NCI-H526 treated with DMSO at 0.1 percent for 48 hours (cell line): Measurements from ENCODE around the gene WDR31.
"Not testable (repeated sequence)": the region's sequence is repeated elsewhere in the genome, so short reads cannot be mapped to it uniquely, and the experiment has no call there.

Source experiments
- DNase-seq: peaks from one replicate; lab custom pipeline; 2025; lab: John Stamatoyannopoulos, UW

Gene WDR31

DNA sequence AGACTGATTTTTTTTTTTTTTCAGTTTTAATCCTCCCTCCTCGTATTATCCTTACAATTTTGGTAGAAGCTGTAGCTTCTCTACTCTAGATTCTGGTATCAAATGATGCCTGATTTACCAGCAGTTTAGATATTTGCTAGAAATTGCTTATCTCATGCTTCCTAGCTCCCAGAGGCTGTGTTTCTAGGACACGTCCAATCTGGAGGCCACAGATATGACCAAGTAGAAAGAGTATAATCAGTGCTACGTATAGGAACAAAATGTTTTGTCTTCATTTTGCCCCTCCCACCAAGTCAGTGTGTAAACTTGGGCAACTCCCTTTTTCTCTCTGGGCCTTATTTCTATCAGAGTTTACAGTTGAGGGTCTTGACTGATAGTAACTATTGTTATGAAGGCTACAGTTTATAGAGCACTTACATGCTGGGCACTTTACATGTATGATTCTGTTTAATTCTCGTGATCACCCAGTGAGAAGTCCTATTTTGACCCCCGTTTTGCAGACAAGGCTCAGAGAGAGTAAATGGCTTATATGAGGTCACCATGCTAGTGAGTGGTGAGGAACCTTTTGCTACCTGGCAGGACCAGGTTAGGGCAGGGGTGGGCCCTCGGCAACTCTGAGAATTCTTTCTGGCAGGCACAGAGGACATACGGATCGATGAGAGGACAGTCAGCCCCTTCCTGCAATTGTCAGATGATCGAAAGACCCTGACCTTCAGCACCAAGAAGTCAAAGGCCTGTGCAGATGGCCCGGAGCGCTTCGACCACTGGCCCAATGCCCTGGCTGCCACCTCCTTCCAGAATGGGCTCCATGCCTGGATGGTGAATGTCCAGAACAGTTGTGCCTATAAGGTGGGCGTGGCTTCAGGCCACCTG lies 29.1 kb upstream of the WDR31 start:
- DNase-seq = no peak

DNA sequence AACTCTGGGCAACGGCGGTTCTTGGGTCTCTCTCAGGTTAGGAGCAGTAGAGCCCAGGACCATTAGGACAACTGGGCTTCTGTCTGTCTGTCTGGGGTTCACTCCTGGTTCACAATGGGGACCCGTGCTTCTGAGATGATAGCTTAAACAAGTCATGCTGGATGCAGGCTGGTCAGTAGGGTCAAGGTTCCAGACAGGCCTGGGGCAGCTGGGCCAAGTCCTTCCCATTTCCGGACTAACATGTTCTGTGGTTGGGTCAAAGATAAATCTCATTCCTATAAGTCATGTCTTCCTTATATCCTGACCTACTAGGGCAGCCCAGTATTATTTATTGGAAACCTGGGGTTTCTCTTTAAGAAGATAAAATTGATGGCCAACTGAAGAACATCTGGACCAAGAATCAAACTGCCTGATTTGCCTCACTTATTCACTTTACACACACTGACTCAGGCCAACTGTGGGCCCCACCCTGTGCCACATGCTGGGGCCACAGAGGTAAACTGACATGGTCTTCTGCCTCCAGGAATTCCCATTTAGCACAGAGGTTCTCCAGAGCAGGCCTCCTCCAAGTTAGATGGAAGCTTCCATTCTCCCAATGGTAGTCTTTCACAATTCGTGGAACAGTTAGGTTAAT lies 28.4 kb upstream of the WDR31 start:
- no peak for DNase-seq

- DNase-seq = not testable (repeated sequence)
These were observed 25.6 kb upstream of the WDR31 start for GRCh38 chr9:113365652-113366051.

DNA sequence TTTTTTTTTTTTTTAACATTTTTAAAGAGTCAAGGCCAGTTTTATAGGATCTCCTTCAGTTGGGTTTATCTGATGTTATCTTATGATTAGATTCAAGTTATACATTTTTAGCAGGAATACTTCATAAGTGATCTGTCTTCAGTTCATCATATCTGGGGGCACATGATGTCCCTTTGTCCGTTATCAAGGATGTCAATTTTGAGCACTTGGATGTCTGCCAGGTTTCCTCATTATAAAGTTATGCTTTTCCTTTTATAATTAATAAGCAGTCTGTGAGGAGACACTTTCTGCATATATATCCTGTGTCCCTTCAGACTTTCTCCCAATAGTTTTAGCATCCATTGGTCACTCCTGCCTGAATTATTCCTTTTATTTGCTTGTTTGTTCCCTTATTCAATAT lies 24.9 kb upstream of the WDR31 start:
- DNase-seq = no peak

- DNase-seq = no peak
These were observed 23.3 kb upstream of the WDR31 start for GRCh38 chr9:113363336-113363735.

DNA sequence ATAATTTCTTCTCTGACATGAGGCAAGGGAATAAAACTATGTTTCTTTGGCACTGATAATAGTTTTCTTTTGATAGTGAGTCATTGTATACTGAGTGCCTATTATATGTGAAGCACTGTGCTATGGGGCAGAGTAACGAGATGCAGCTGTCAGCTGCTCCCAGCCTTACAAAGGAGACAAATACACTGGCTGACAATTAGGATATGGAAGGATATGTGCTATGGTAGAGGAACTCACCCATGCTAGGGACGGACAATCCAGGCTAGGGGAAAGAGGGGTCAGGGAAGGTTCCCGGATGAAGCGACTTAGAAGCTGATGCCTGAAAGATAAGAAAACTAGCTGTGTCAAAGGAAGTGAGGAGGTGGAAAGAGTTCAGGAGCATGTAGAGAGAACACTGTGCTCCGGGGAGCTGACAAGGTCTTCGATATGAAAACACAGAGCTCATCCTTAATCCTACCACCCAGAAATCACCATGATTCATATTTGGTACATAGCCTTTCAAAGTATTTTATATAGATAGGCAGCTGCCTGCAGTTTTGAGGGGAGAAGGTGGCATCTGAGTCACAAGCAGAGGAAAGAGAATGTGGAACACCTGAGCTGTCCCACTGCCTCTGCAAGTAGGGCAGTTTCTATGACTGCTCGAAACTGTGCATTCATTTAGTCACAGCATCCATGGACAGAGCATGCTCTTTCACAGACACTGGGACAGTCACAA lies 21.4 kb upstream of the WDR31 start:
- DNase-seq = no peak

GRCh38 chr9:113360242-113360842 lies 20.3 kb upstream of the WDR31 start:
- DNase-seq = no peak

- no peak for DNase-seq
These were observed 19.3 kb upstream of the WDR31 start for GRCh38 chr9:113359385-113359784.

DNA sequence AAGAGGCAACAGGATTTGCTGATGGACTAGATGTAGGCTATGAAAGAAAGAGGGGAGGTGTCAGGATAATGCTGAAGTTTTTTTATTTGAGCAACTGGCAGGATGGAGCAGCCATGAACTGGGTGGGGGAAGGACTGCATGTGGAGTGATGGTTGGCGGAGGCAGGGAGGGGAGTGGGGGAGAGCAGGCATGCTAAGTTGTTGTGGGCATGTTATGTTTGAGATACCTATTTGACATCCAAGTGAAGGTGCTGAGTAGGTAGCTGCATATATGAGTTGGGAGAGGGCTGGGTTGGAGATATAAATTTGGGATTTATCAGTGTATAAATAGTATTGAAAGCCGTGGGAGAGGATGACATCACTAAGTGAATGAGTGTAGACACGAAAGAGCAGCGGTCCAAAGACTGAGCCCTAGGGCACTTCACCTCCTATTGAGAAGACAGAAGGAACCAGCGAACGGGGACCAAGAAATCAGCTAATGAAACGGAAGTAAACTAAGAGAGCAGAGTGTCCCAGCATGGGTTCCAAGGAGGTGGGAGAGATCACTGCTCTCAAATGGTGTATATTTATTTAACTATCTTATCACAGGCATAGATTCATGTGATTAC lies 16.7 kb upstream of the WDR31 start:
- DNase-seq = no peak

DNA sequence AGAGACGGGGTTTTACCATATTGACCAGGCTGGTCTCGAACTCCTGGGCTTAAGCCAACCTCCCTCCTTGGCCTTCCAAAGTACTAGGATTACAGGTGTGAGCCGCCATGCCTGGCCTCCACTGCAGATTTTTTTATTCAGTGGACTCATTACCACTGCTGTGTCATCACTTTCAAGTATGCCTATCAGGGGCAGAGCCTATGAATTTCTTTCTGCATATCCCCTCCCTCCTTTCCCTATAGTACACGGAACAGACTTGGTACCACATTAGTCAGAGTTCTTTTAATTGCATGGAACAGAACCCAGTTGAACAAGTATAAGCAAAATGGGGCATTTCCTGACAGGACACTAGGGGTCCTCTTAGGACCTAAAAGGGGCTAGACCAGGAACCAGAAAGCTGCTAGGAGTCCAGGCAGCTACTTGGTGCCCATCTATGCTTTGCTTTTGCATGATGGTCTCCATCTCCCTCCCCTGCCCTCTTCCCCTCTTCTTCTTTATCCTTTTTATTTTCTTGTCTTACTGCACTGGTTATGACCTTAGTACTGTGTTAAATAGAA lies 15.0 kb upstream of the WDR31 start:
- DNase-seq = no peak

GRCh38 chr9:113352411-113352810 lies 12.3 kb upstream of the WDR31 start:
- DNase-seq = no peak

DNA sequence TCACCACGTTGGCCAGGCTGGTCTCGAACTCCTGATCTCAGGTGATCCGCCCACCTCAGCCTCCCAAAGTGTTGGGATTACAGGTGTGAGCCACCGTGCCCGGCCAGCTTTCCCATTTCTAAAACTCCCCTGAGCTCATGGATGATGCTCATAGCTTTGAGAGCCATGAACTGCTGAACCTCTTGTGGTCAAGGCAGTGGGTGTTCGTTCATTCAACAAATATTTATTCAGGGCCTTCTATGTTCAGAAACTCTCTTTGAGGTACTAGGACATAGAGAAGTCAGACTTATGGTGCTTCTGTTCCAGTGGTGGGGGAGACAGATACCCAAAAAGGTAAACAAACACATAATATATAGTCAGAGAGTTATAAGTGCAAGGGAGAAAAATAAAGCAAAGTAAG lies 11.9 kb upstream of the WDR31 start:
- DNase-seq = no peak

- no peak for DNase-seq
These were observed 10.9 kb upstream of the WDR31 start for GRCh38 chr9:113350937-113351336.

DNA sequence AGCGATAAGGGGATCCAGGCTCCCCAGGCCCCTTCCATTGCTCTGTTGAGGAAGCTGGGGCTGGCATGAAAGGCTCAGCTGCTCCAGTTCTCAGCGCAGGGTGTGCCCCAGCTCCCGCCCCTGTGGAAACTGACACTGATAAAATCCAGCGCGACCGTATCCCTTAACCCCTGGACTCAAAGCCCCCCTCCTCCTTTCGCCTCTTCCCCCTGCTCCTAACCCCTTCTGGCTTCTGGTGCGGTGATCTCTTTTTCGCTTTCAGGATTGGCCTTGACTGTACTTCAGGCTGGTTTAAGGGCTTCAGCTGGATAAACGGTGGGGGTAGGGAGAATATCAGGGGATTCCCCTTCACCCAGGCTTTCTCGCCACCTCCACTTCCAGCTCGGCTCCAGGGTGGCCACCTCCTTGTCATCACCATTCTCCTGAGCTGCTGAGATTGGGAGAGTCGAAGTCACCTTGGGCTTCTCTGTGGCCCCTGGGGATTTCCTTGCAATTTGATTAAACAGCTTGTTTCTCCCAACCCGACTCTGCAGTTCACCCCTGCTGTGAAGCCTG lies 10.1 kb upstream of the WDR31 start:
- DNase-seq = no peak

DNA sequence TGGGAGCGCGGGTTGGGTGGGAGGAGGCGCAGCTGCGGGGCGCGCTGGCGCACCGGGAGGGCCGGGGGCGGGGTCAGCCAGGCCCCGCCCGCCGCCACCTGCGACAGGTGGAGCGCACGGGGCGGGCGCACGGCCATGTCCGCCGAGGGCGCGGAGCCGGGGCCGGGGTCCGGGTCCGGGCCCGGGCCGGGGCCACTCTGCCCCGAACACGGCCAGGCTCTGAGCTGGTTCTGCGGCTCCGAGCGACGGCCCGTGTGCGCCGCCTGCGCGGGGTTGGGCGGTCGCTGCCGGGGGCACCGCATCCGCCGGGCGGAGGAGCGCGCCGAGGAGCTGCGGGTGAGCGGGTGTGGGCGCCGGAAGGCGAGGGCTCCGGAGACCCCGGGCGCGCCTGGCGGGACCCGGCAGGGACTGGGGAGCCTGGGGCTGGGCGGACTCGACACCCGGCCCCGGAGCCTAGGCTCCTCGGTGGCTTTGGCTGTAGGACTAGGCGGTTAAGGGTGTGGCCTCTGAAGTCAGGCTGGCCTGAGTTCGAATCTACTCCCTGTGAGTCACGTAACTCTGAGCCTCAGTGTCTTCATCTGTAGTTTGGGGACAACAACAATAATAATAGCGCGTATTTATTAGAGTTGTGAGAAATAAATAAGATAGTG lies 9.5 kb upstream of the WDR31 start, which contains the start of gene BSPRY:
BSPRY (plus strand) TSS at position 97 of the 650 bp plus-strand sequence; CDS start at position 136, 39 bp downstream.
- DNase-seq = no peak

DNA sequence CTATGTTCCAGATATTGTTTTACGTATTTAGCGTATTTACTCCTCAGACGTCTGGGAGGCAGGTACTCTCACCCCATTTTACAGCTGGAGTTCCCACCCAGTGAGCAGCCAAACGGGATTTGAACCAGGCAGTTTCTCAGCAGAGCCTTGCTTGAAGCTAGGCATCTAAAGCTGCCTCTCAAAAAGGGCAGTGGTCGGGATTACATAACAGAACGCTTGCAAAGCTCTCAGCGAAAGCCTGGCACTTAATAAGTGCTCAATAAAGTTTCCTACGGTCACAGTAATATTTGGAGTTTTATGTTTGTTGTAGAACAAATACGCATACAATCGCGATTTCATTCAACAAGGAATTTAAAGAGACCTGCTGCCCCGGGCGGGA lies 9.0 kb upstream of the WDR31 start:
- DNase-seq = no peak

- DNase-seq = no peak
These were observed 8.4 kb upstream of the WDR31 start for GRCh38 chr9:113348437-113348836.

DNA sequence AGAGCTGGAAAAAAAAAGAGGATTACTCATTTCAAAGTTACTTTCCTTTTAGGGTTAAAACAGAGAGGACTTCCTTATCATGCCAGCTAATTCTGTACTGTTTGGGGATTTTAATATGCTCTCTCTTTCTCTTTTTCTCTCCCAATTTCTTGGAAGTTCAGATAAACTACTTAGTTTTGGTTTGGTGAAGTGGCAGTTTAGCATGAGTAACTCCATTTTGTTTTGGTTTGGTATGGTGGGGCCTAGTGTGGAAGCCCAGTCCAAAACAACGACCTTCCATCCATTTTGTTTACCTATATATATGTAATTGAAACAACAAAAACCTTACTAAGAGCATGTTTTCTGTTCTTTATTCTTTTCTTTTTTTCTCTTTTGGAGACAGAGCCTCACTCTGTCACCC lies 5.6 kb upstream of the WDR31 start:
- DNase-seq = no peak

GRCh38 chr9:113345190-113345589 lies 5.1 kb upstream of the WDR31 start:
- no peak for DNase-seq

DNA sequence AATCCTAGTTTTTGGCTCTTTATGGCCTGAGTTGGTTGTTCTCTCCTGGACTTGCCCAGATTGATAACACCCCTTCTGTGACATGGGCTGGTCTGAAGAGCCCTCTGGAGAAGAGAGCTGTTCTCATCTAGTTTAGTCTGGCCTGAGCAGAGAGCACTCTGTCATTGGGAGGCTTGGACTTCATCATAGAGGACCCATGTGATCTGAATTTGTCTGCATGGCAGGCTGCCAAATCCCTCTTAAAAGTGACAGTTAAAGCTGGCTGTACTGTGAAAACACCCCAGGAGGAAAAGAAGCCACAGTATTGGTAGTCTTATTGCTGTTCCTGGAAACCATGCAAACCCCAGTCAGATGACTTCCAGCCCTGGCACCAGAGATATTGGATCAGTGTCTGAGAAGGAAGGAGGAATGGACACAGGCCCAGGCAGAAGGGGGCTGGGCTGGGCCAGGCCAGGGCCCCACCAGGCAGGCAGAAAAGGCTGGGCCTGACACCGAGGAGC lies 3.7 kb upstream of the WDR31 start:
- no peak for DNase-seq
